Peyer's patch (tissue), 4 donors: ENCODE data around the gene LRRC8E.

Experiments
- POLR2A ChIP-seq, 2 donors: fragments of 450-650 bp; IDR thresholded peaks; one replicate each; pipeline ENCODE4 v1.5.1; 2017; ENCODE audit warnings: antibody characterized with exemption in 2 of 2, mild to moderate bottlenecking in 2 of 2, moderate library complexity in 2 of 2
- TF ChIP-seq, protein P1 (sequence below), 6 experiments: fragments of 450-650 bp in 4 of 6; fragments of 200-600 bp in 2 of 6; sonication (generic) in 1 of 6; IDR thresholded peaks; one replicate each; pipeline ENCODE4 v1.5.1; 2017 to 2019; ENCODE audit warnings: antibody characterized with exemption in 6 of 6, mild to moderate bottlenecking in 3 of 6, moderate library complexity in 1 of 6

DNA sequence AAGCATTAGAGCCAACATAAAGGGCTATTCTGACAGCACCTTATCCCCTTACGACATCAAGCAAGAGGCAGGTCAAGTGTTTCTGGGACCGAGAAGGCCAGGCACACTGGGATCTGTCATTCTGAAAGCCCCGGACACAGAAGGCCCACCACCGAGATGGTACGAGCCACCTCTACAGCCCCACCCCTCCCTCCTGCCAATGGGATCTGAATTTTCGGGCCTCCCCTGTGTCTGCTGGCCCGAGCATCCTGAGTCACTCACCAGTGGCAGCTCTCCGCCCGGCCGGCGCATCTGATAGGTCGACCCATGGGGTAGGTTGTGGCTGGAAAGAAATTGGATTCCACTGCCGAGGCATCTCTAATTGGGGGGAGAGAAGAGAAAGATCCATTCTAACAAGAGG, 52.5 kb downstream of the LRRC8E start:
- TF ChIP-seq, protein P1, sequence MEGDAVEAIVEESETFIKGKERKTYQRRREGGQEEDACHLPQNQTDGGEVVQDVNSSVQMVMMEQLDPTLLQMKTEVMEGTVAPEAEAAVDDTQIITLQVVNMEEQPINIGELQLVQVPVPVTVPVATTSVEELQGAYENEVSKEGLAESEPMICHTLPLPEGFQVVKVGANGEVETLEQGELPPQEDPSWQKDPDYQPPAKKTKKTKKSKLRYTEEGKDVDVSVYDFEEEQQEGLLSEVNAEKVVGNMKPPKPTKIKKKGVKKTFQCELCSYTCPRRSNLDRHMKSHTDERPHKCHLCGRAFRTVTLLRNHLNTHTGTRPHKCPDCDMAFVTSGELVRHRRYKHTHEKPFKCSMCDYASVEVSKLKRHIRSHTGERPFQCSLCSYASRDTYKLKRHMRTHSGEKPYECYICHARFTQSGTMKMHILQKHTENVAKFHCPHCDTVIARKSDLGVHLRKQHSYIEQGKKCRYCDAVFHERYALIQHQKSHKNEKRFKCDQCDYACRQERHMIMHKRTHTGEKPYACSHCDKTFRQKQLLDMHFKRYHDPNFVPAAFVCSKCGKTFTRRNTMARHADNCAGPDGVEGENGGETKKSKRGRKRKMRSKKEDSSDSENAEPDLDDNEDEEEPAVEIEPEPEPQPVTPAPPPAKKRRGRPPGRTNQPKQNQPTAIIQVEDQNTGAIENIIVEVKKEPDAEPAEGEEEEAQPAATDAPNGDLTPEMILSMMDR (IDR thresholded peaks at IDR 0.05) = no peak
- TF ChIP-seq POLR2A (IDR thresholded peaks at IDR 0.05) = no peak
